Measurements from ENCODE around the gene CNPY1. TPM values are rescaled to one million over a fixed set of nuclear protein-coding genes. Genes with fewer than 3 reads are reported as not detected.

Gene CNPY1
- total and polyA plus RNA-seq, 2 experiments from 2014 or later: not detected

- no peak for TF ChIP-seq EZH2phosphoT487 (IDR thresholded peaks at IDR 0.05; ENCODE audit: low read depth, severe bottlenecking, unreplicated experiment)
- no peak for TF ChIP-seq EZH2 (IDR thresholded peaks at IDR 0.05; ENCODE audit: borderline replicate concordance)
- TF ChIP-seq CTCF (IDR thresholded peaks at IDR 0.05; ENCODE audit: poor library complexity): no peak
- Histone ChIP-seq H3K36me3 (replicated peaks; ENCODE audit: insufficient read depth, low read depth) (no peaks in the 10 kb centered on the region), H2AFZ (no peak overlapping the region), H3K4me1 (ENCODE audit: insufficient read depth) (no peaks in the 10 kb centered on the region), H3K27ac (no peak overlapping the region), H3K9me2 (replicated peaks; ENCODE audit: insufficient read depth) (no peaks in the 10 kb centered on the region), H3K4me3 (no peak overlapping the region), H3K4me2 (no peak overlapping the region), H3K79me2 (no peaks in the 10 kb centered on the region), H3K27me3 (no peaks in the 10 kb centered on the region), H3K9me3 (ENCODE audit: low read depth) (no peaks in the 10 kb centered on the region), H4K20me1 (ENCODE audit: insufficient read depth, poor library complexity, severe bottlenecking) (no peaks in the 10 kb centered on the region)
- no peak for DNase-seq (ENCODE audit: low spot score)
- WGBS (ENCODE audit: low lambda C conversion rate, missing lambda C conversion rate): 93% methylated on average over 13 of the region's 13 CpGs
These were observed 12.6 kb upstream of the CNPY1 start for GRCh38 chr7:155558961-155559360.

- TF ChIP-seq EZH2phosphoT487 (IDR thresholded peaks at IDR 0.05; ENCODE audit: low read depth, severe bottlenecking, unreplicated experiment) (no peak), EZH2 (IDR thresholded peaks at IDR 0.05; ENCODE audit: borderline replicate concordance) (no peak), CTCF (IDR thresholded peaks at IDR 0.05; ENCODE audit: poor library complexity) (no peak)
- Histone ChIP-seq H3K9me3 (ENCODE audit: low read depth) (no peaks in the 10 kb centered on the region), H3K4me1 (ENCODE audit: insufficient read depth) (no peaks in the 10 kb centered on the region), H3K4me2 (no peak overlapping the region), H3K4me3 (no peak overlapping the region), H3K27me3 (no peaks in the 10 kb centered on the region), H4K20me1 (ENCODE audit: insufficient read depth, poor library complexity, severe bottlenecking) (no peaks in the 10 kb centered on the region), H3K36me3 (replicated peaks; ENCODE audit: insufficient read depth, low read depth) (no peaks in the 10 kb centered on the region), H3K27ac (no peak overlapping the region), H2AFZ (no peak overlapping the region), H3K79me2 (no peaks in the 10 kb centered on the region), H3K9me2 (replicated peaks; ENCODE audit: insufficient read depth) (no peaks in the 10 kb centered on the region)
- DNase-seq (ENCODE audit: low spot score): no peak
- WGBS (ENCODE audit: low lambda C conversion rate, missing lambda C conversion rate): 89% methylated on average over 8 of the region's 8 CpGs
These were observed 12.0 kb upstream of the CNPY1 start for GRCh38 chr7:155558351-155558750.

- no peaks in the 10 kb centered on the region for H3K27me3 ChIP-seq
- H3K9me2 ChIP-seq (replicated peaks; ENCODE audit: insufficient read depth): no peaks in the 10 kb centered on the region
- no peaks in the 10 kb centered on the region for H3K36me3 ChIP-seq (replicated peaks; ENCODE audit: insufficient read depth, low read depth)
- TF ChIP-seq EZH2 (IDR thresholded peaks at IDR 0.05; ENCODE audit: borderline replicate concordance) (no peak), EZH2phosphoT487 (IDR thresholded peaks at IDR 0.05; ENCODE audit: low read depth, severe bottlenecking, unreplicated experiment) (no peak), CTCF (IDR thresholded peaks at IDR 0.05; ENCODE audit: poor library complexity) (no peak)
- DNase-seq (ENCODE audit: low spot score): no peak
- H3K4me3 ChIP-seq: no peak overlapping the region
- H3K79me2 ChIP-seq: no peaks in the 10 kb centered on the region
- no peak overlapping the region for H2AFZ ChIP-seq
- H3K27ac ChIP-seq: no peak overlapping the region
- 91% methylated on average over 10 of the region's 10 CpGs for WGBS (ENCODE audit: low lambda C conversion rate, missing lambda C conversion rate)
- no peak overlapping the region for H3K4me2 ChIP-seq
- H4K20me1 ChIP-seq (ENCODE audit: insufficient read depth, poor library complexity, severe bottlenecking): no peaks in the 10 kb centered on the region
- H3K4me1 ChIP-seq (ENCODE audit: insufficient read depth): no peaks in the 10 kb centered on the region
- no peaks in the 10 kb centered on the region for H3K9me3 ChIP-seq (ENCODE audit: low read depth)
These were observed 11.4 kb upstream of the CNPY1 start for GRCh38 chr7:155557778-155558177.

- Histone ChIP-seq H3K4me1 (ENCODE audit: insufficient read depth) (no peaks in the 10 kb centered on the region), H4K20me1 (ENCODE audit: insufficient read depth, poor library complexity, severe bottlenecking) (no peaks in the 10 kb centered on the region), H3K9me2 (replicated peaks; ENCODE audit: insufficient read depth) (no peaks in the 10 kb centered on the region), H3K4me2 (no peak overlapping the region), H2AFZ (no peak overlapping the region), H3K4me3 (no peak overlapping the region), H3K36me3 (replicated peaks; ENCODE audit: insufficient read depth, low read depth) (no peaks in the 10 kb centered on the region), H3K27me3 (no peaks in the 10 kb centered on the region), H3K79me2 (no peaks in the 10 kb centered on the region), H3K27ac (no peak overlapping the region), H3K9me3 (ENCODE audit: low read depth) (no peaks in the 10 kb centered on the region)
- WGBS (ENCODE audit: low lambda C conversion rate, missing lambda C conversion rate): 89% methylated on average over 9 of the region's 9 CpGs
- TF ChIP-seq CTCF (IDR thresholded peaks at IDR 0.05; ENCODE audit: poor library complexity) (no peak), EZH2 (IDR thresholded peaks at IDR 0.05; ENCODE audit: borderline replicate concordance) (no peak), EZH2phosphoT487 (IDR thresholded peaks at IDR 0.05; ENCODE audit: low read depth, severe bottlenecking, unreplicated experiment) (no peak)
- no peak for DNase-seq (ENCODE audit: low spot score)
These were observed 10.4 kb upstream of the CNPY1 start for GRCh38 chr7:155556763-155557162.

Measured in hepatocyte (in vitro differentiated cells).